H1 (cell line): ENCODE data around the gene CTSW. TPM values are rescaled to one million over a fixed set of nuclear protein-coding genes. Genes with fewer than 3 reads are reported as not detected.
A peak's percentile ranks its signal among the peaks of the same experiment; 100 is the strongest.

Source experiments
- CTCF ChIA-PET: fragments of 300-600 bp; sonication (Branson Sonifier 250); formaldehyde crosslinking; loops from one replicate; lab custom pipeline; 2021; ENCODE audit not compliant: partially characterized antibody; lab: Charles Lee
- POLR2A ChIA-PET: fragments of 300-600 bp; sonication (Branson Sonifier 250); formaldehyde crosslinking; loops from one replicate; lab custom pipeline; 2021; ENCODE audit warnings: inconsistent platforms; ENCODE audit not compliant: partially characterized antibody; lab: Charles Lee
- DNase-seq, 2 experiments: peaks; one replicate each; pipeline versions ENCODE4 v3.0.0 to v3.0.0-alpha.2; 2010 to 2022; ENCODE audit warnings: low spot score in 2 of 2, low read depth in 1 of 2, mixed read lengths in 1 of 2
- FAIRE-seq: peaks from 2 replicates; lab custom pipeline; 2011; peaks lifted over from hg19 to GRCh38; lab: Jason Lieb, UNC
- H2AFZ ChIP-seq: 2 replicates; pipeline ENCODE4 v1.8.1; 2012; ENCODE audit warnings: low read length, inconsistent platforms
- H2AK5ac ChIP-seq: 2 replicates; pipeline ENCODE4 v1.6.1; 2013; ENCODE audit warnings: low read depth, low read length
- H2BK120ac ChIP-seq: replicated peaks from 2 replicates; pipeline ENCODE3; 2013; ENCODE audit warnings: low read depth, low read length, inconsistent platforms
- H2BK12ac ChIP-seq: 2 replicates; pipeline ENCODE4 v1.6.1; 2013; ENCODE audit warnings: low read depth, low read length
- H2BK15ac ChIP-seq: 2 replicates; pipeline ENCODE4 v1.6.1; 2013; ENCODE audit warnings: low read length
- H2BK20ac ChIP-seq: 2 replicates; pipeline ENCODE4 v1.6.1; 2013; ENCODE audit warnings: low read length
- H2BK5ac ChIP-seq: 2 replicates; pipeline ENCODE4 v1.6.1; 2013; ENCODE audit warnings: low read depth, low read length
- H3K14ac ChIP-seq: 2 replicates; pipeline ENCODE4 v1.6.1; 2013; ENCODE audit warnings: inconsistent platforms; ENCODE audit not compliant: insufficient read length
- H3K18ac ChIP-seq: 2 replicates; pipeline ENCODE4 v1.6.1; 2013; ENCODE audit warnings: low read length; ENCODE audit errors: extremely low read depth
- H3K23ac ChIP-seq: 2 replicates; pipeline ENCODE4 v1.6.1; 2013; ENCODE audit warnings: inconsistent platforms; ENCODE audit not compliant: insufficient read length
- H3K23me2 ChIP-seq: 2 replicates; pipeline ENCODE4 v1.6.1; 2013; ENCODE audit warnings: low read depth, low read length
- H3K27ac ChIP-seq: 2 replicates; pipeline ENCODE4 v1.6.1; 2011; ENCODE audit warnings: low read depth, low read length, inconsistent platforms
- H3K27me3 ChIP-seq, 4 experiments: replicated peaks in 1 of 4; 1 replicate in 1 of 4; 2 replicates in 3 of 4; pipeline versions ENCODE4 v1.6.1 to v1.8.1; 2011 to 2013; ENCODE audit warnings: low read length in 3 of 4, mild to moderate bottlenecking in 3 of 4, inconsistent platforms in 2 of 4, mixed read lengths in 2 of 4, moderate library complexity in 1 of 4; ENCODE audit not compliant: control insufficient read depth in 3 of 4, insufficient read depth in 3 of 4; ENCODE audit errors: extremely low read depth in 1 of 4
- H3K36me3 ChIP-seq, 4 experiments: 2 replicates each; pipeline versions ENCODE4 v1.6.1 to v1.8.1; 2011 to 2013; ENCODE audit warnings: mild to moderate bottlenecking in 4 of 4, low read length in 3 of 4, moderate library complexity in 2 of 4, control low read depth in 1 of 4, inconsistent platforms in 1 of 4; ENCODE audit not compliant: insufficient read depth in 4 of 4, control insufficient read depth in 2 of 4
- H3K4ac ChIP-seq: replicated peaks from 2 replicates; pipeline ENCODE3; 2013; ENCODE audit warnings: low read length, low read depth, mixed read lengths, inconsistent platforms; ENCODE audit not compliant: insufficient read length
- H3K4me1 ChIP-seq, 4 experiments: replicated peaks in 1 of 4; 1 replicate in 1 of 4; 2 replicates in 3 of 4; pipeline versions ENCODE4 v1.6.1 to v1.8.1; 2011 to 2013; ENCODE audit warnings: low read length in 3 of 4, inconsistent platforms in 2 of 4, mixed read lengths in 1 of 4; ENCODE audit not compliant: insufficient read depth in 4 of 4, control insufficient read depth in 3 of 4
- H3K4me2 ChIP-seq, 2 experiments: 2 replicates each; pipeline versions ENCODE4 v1.6.1 to v1.8.1; 2011 to 2013; ENCODE audit warnings: low read depth in 2 of 2, low read length in 2 of 2, control low read depth in 1 of 2, inconsistent platforms in 1 of 2, mild to moderate bottlenecking in 1 of 2; ENCODE audit not compliant: insufficient read depth in 1 of 2
- H3K4me3 ChIP-seq, 4 experiments: fragments of 200-600, 300-600 bp in 1 of 4; sonication (generic), shearing (Covaris generic), sonication (Bioruptor Twin) in 1 of 4; 2 replicates each; pipeline versions ENCODE4 v1.5.1 to v1.8.1; 2011 to 2016; ENCODE audit warnings: low read length in 4 of 4, low read depth in 3 of 4, control low read depth in 2 of 4, inconsistent platforms in 2 of 4, mild to moderate bottlenecking in 2 of 4, mixed read lengths in 1 of 4, moderate library complexity in 1 of 4; ENCODE audit not compliant: insufficient read depth in 2 of 4; ENCODE audit errors: extremely low read depth in 1 of 4
- H3K56ac ChIP-seq: replicated peaks from 2 replicates; pipeline ENCODE3; 2013; ENCODE audit warnings: low read depth, mild to moderate bottlenecking, mixed read lengths, low read length, inconsistent platforms; ENCODE audit not compliant: insufficient read length
- H3K79me1 ChIP-seq: 2 replicates; pipeline ENCODE4 v1.6.1; 2013; ENCODE audit warnings: low read depth, low read length, control low read depth
- H3K79me2 ChIP-seq, 2 experiments: 2 replicates each; pipeline versions ENCODE4 v1.6.1 to v1.8.1; 2012 to 2013; ENCODE audit warnings: low read length in 2 of 2, mild to moderate bottlenecking in 2 of 2, inconsistent platforms in 1 of 2; ENCODE audit not compliant: insufficient read depth in 2 of 2, control insufficient read depth in 1 of 2
- H3K9ac ChIP-seq, 4 experiments: replicated peaks in 1 of 4; 1 replicate in 1 of 4; 2 replicates in 3 of 4; pipeline versions ENCODE4 v1.6.1 to v1.8.1; 2011 to 2013; ENCODE audit warnings: low read depth in 3 of 4, low read length in 3 of 4, control low read depth in 2 of 4, mild to moderate bottlenecking in 2 of 4, moderate library complexity in 2 of 4, inconsistent platforms in 1 of 4; ENCODE audit errors: extremely low read depth in 1 of 4
- H3K9me3 ChIP-seq, 2 experiments: 2 replicates each; pipeline versions ENCODE4 v1.6.1 to v1.8.1; 2012 to 2013; ENCODE audit warnings: mild to moderate bottlenecking in 2 of 2, moderate library complexity in 2 of 2, control low read depth in 1 of 2, inconsistent platforms in 1 of 2, low read depth in 1 of 2, low read length in 1 of 2, mixed read lengths in 1 of 2; ENCODE audit not compliant: insufficient read depth in 2 of 2
- H4K20me1 ChIP-seq, 2 experiments: replicated peaks in 1 of 2; 2 replicates each; pipeline versions ENCODE3 to v1.8.1; 2011 to 2013; ENCODE audit warnings: inconsistent platforms in 2 of 2, low read length in 2 of 2, mild to moderate bottlenecking in 1 of 2; ENCODE audit not compliant: insufficient read depth in 2 of 2, control insufficient read depth in 1 of 2
- H4K5ac ChIP-seq: 2 replicates; pipeline ENCODE4 v1.6.1; 2013; ENCODE audit warnings: low read length, low read depth, mixed read lengths, inconsistent platforms; ENCODE audit not compliant: insufficient read length
- H4K8ac ChIP-seq: 2 replicates; pipeline ENCODE4 v1.8.0; 2013; ENCODE audit warnings: mild to moderate bottlenecking, moderate library complexity, low read length, inconsistent platforms; ENCODE audit not compliant: insufficient read depth; ENCODE audit errors: extremely low read depth
- H4K91ac ChIP-seq: replicated peaks from 2 replicates; pipeline ENCODE3; 2013; ENCODE audit warnings: low read length, mixed read lengths, inconsistent platforms; ENCODE audit not compliant: insufficient read length
- ASH2L ChIP-seq: fragments of 200-600, 300-600 bp; sonication (generic); IDR thresholded peaks from one replicate; pipeline ENCODE4 v1.7.1; 2017; ENCODE audit warnings: low read length
- BCL11A ChIP-seq, 2 experiments: IDR thresholded peaks; one replicate each; pipeline ENCODE4 v1.6.1; 2011; ENCODE audit warnings: low read depth in 2 of 2, low read length in 2 of 2, mild to moderate bottlenecking in 2 of 2
- CEBPB ChIP-seq: IDR thresholded peaks from 2 replicates; pipeline ENCODE4 v1.6.1; 2012; ENCODE audit warnings: low read depth, low read length
- CHD1 ChIP-seq: IDR thresholded peaks from 2 replicates; pipeline ENCODE4 v1.6.1; 2012; ENCODE audit warnings: low read depth, low read length, improper control_type of control experiment
- JUN ChIP-seq: IDR thresholded peaks from 2 replicates; pipeline ENCODE4 v1.6.1; 2011; ENCODE audit warnings: low read depth, mild to moderate bottlenecking, improper control_type of control experiment, low read length
- JUND ChIP-seq: IDR thresholded peaks from 2 replicates; pipeline ENCODE4 v1.6.1; 2011; ENCODE audit warnings: mild to moderate bottlenecking, improper control_type of control experiment, low read length
- MAFK ChIP-seq: IDR thresholded peaks from 2 replicates; pipeline ENCODE4 v1.6.1; 2012; ENCODE audit warnings: low read depth, mild to moderate bottlenecking, improper control_type of control experiment, low read length
- MAX ChIP-seq: IDR thresholded peaks from 2 replicates; pipeline ENCODE4 v1.6.1; 2012; ENCODE audit warnings: inconsistent platforms
- NANOG ChIP-seq: IDR thresholded peaks from 2 replicates; pipeline ENCODE4 v1.6.1; 2011; ENCODE audit warnings: low read length, low read depth, mild to moderate bottlenecking, inconsistent platforms; ENCODE audit not compliant: insufficient read depth, poor library complexity, severe bottlenecking
- POLR2A ChIP-seq, 2 experiments: IDR thresholded peaks; 1 replicate in 1 of 2; 2 replicates in 1 of 2; pipeline ENCODE4 v1.6.1; 2011; ENCODE audit warnings: low read depth in 2 of 2, low read length in 2 of 2, mild to moderate bottlenecking in 2 of 2; ENCODE audit errors: control extremely low read depth in 1 of 2
- TCF12 ChIP-seq: IDR thresholded peaks from 2 replicates; pipeline ENCODE4 v1.6.1; 2011; ENCODE audit warnings: low read depth, mild to moderate bottlenecking, low read length
- ZNF274 ChIP-seq: IDR thresholded peaks from 2 replicates; pipeline ENCODE4 v1.7.0; 2012; ENCODE audit warnings: low read length, borderline replicate concordance; ENCODE audit errors: extremely low read depth
- WGBS, 2 experiments: shearing (Covaris generic) in 1 of 2; methylation state at CpG; one replicate each; pipeline versions ENCODE4 v1.1.6 to v1.1.7; 2013 to 2015; ENCODE audit warnings: low lambda C conversion rate in 2 of 2, mixed read lengths in 2 of 2, inconsistent platforms in 1 of 2, low coverage in 1 of 2, missing lambda C conversion rate in 1 of 2; ENCODE audit not compliant: insufficient replicate concordance in 2 of 2, insufficient coverage in 1 of 2, insufficient read length in 1 of 2; ENCODE audit errors: extremely low coverage in 1 of 2, missing lambda C conversion rate in 1 of 2; 5-methylcytosine and 5-hydroxymethylcytosine counted together
- polyA plus RNA-seq, 7 experiments: library from polyadenylated mRNA; depleted of rRNA in 3 of 7; stranded (reverse) in 5 of 7; unstranded in 2 of 7; fragments of >200 nt in 5 of 7; fragments of 200-250 nt in 2 of 7; gene quantifications; 1 replicate in 5 of 7; 2 replicates in 1 of 7; 4 replicates in 1 of 7; pipeline versions ENCODE4 v1.2.1 to v1.2.3, GENCODE V29; 2011 to 2013; ENCODE audit warnings: missing spikeins in 2 of 7, mixed read lengths in 2 of 7
- total RNA-seq: library from RNA; stranded (reverse); fragmentation: NEBNext Ultra II Directional; extraction: Animal tissue kit (Norgen Biotek cat#: 25700); gene quantifications from 2 replicates; pipeline ENCODE4 v1.2.1, GENCODE V29; 2021

CTSW gene
- total and polyA plus RNA-seq, 2 of the 8 experiments (the other 6 are each of a cell fraction or from before 2014, with no cell fraction given): not detected

GRCh38 chr11:65900125-65900898 lies 20.7 kb downstream of the CTSW start, which contains the start of gene FOSL1:
FOSL1 (minus strand) TSS chr11:65900388; CDS start chr11:65900339, 49 bp downstream.
- Histone ChIP-seq H3K18ac (peak within 1 kb of the TSS; percentile 87), H4K5ac (no peak within 1 kb of the TSS), H3K79me1 (no peaks in the 10 kb centered on the region; the same call in 1 of the 2 replicates), H2BK12ac (peak within 1 kb of the TSS; percentile 40), H2BK5ac (peak within 1 kb of the TSS; percentile 16; the same call in 1 of the 2 replicates), H3K27me3 (peaks cover 15 to 41% (median 36%) of the 10 kb centered on the region in 4 experiments), H2AFZ (no peak within 1 kb of the TSS), H3K4me3 (peak within 1 kb of the TSS; percentile 39 to 71 (median 52)), H3K4me1 (peaks cover 3 to 11% (median 8%) of the 10 kb centered on the region in 4 experiments; a peak in 6 of 7 replicates), H3K56ac (no peak within 1 kb of the TSS), H3K23me2 (peaks cover 9% of the 10 kb centered on the region; the same call in 1 of the 2 replicates), H3K14ac (no peak within 1 kb of the TSS), H3K36me3 (no peaks in the 10 kb centered on the region), H3K9me3 (no peaks in the 10 kb centered on the region), H3K9ac (peak within 1 kb of the TSS in 3 of 4 experiments; percentile 20 to 38 (median 27); a peak in 4 of 7 replicates), H4K8ac (peak within 1 kb of the TSS; percentile 91), H3K4ac (no peak within 1 kb of the TSS), H2BK120ac (peak within 1 kb of the TSS; percentile 78), H2BK20ac (no peak within 1 kb of the TSS), H3K27ac (no peak within 1 kb of the TSS), H3K23ac (no peak within 1 kb of the TSS), H4K20me1 (peaks cover 0 to 4% of the 10 kb centered on the region in 2 experiments), H3K4me2 (peak within 1 kb of the TSS; percentile 78 to 89), H4K91ac (peak within 1 kb of the TSS; percentile 4), H3K79me2 (no peaks in the 10 kb centered on the region), H2BK15ac (no peak within 1 kb of the TSS), H2AK5ac (no peak within 1 kb of the TSS)
- ChIA-PET POLR2A (interaction anchor here (0.6 to 2.6 kb wide), 8 partner anchors 9 to 47 kb away, joined by 3 to 18 read pairs (median 4); partner anchors contain the start of genes CCDC85B and FIBP), CTCF (interaction anchor here (1.5 to 9.7 kb wide), 5 partner anchors 10 to 88 kb away, joined by 3 to 150 read pairs (median 8); partner anchors contain the start of genes CCDC85B and FIBP)
- WGBS, 2 experiments: 2% methylated on average over 32 of the region's 80 CpGs; no CpG with 5 or more reads in 1 of the 2 experiments
- peak; percentile 91 to 93 for DNase-seq
- no peak for FAIRE-seq
- TF ChIP-seq MAX: peak; percentile 92
- TF ChIP-seq MAFK: no peak
- peak; percentile 66 for TF ChIP-seq JUND
- TF ChIP-seq NANOG: no peak
- TF ChIP-seq CHD1: peak; percentile 59; the same call in 1 of the 2 replicates
- TF ChIP-seq POLR2A (IDR thresholded peaks at IDR 0.05; ENCODE audit: control extremely low read depth in 1 of 2, low read depth in 2 of 2, low read length in 2 of 2): peak in 1 of 2 experiments; percentile 61; a peak in 2 of 3 replicates
- TF ChIP-seq JUN: no peak
- TF ChIP-seq ASH2L: peak; percentile 79
- no peak for TF ChIP-seq TCF12
- TF ChIP-seq BCL11A (IDR thresholded peaks at IDR 0.05; ENCODE audit: low read depth in 2 of 2, low read length in 2 of 2): no peak
- no peak for TF ChIP-seq ZNF274
- no peak for TF ChIP-seq CEBPB
